CD14-positive monocyte (primary cell): ENCODE data around the gene SAMD11. TPM values are rescaled to one million over a fixed set of nuclear protein-coding genes. Genes with fewer than 3 reads are reported as not detected.

Source experiments
- DNase-seq, 3 donors: peaks; one replicate each; pipeline ENCODE4 v3.0.0-alpha.2; 2011 to 2022
- H2AFZ ChIP-seq: 2 replicates; pipeline ENCODE4 v1.6.0; 2012; ENCODE audit warnings: mild to moderate bottlenecking, low read depth, low read length, inconsistent platforms; ENCODE audit not compliant: insufficient read depth, poor library complexity, severe bottlenecking
- H3K27ac ChIP-seq, 2 donors: 1 replicate in 1 of 2; 2 replicates in 1 of 2; pipeline ENCODE4 v1.5.1; 2012 to 2013; ENCODE audit warnings: low read length in 2 of 2, control low read depth in 1 of 2, inconsistent platforms in 1 of 2, low read depth in 1 of 2, mild to moderate bottlenecking in 1 of 2
- H3K27me3 ChIP-seq, 2 donors: one replicate each; pipeline versions ENCODE4 v1.6.0 to v1.6.1; 2011 to 2013; ENCODE audit warnings: low read length in 2 of 2; ENCODE audit not compliant: control insufficient read depth in 2 of 2, insufficient read depth in 2 of 2
- H3K36me3 ChIP-seq, 2 donors: replicated peaks in 1 of 2; 1 replicate in 1 of 2; 2 replicates in 1 of 2; pipeline versions ENCODE4 v1.5.1 to v1.6.1; 2012 to 2013; ENCODE audit warnings: low read length in 2 of 2, control low read depth in 1 of 2, inconsistent platforms in 1 of 2, mild to moderate bottlenecking in 1 of 2; ENCODE audit not compliant: insufficient read depth in 2 of 2, control insufficient read depth in 1 of 2
- H3K4me1 ChIP-seq, 2 donors: 1 replicate in 1 of 2; 2 replicates in 1 of 2; pipeline versions ENCODE4 v1.5.1 to v1.6.1; 2012 to 2013; ENCODE audit warnings: low read length in 2 of 2, control low read depth in 1 of 2, inconsistent platforms in 1 of 2, mild to moderate bottlenecking in 1 of 2, moderate library complexity in 1 of 2; ENCODE audit not compliant: insufficient read depth in 2 of 2, control insufficient read depth in 1 of 2
- H3K4me2 ChIP-seq: replicated peaks from 2 replicates; pipeline ENCODE3; 2012; ENCODE audit warnings: low read length, moderate library complexity, mild to moderate bottlenecking; ENCODE audit not compliant: poor library complexity, severe bottlenecking; ENCODE audit errors: extremely low read depth
- H3K4me3 ChIP-seq, 3 experiments: fragments of 200-600 bp in 1 of 3; sonication (generic) in 1 of 3; replicated peaks in 1 of 3; 1 replicate in 2 of 3; 2 replicates in 1 of 3; pipeline ENCODE4 v1.5.1; 2011 to 2013; ENCODE audit warnings: low read length in 3 of 3, mild to moderate bottlenecking in 3 of 3, control low read depth in 2 of 3, low read depth in 2 of 3, inconsistent platforms in 1 of 3, moderate library complexity in 1 of 3
- H3K79me2 ChIP-seq: 2 replicates; pipeline ENCODE4 v1.6.0; 2012; ENCODE audit warnings: mild to moderate bottlenecking, control low read depth, inconsistent platforms, low read length, moderate library complexity; ENCODE audit not compliant: insufficient read depth
- H3K9ac ChIP-seq: 2 replicates; pipeline ENCODE4 v1.6.0; 2017; ENCODE audit warnings: low read length, mild to moderate bottlenecking; ENCODE audit not compliant: insufficient read depth, poor library complexity, severe bottlenecking
- H3K9me3 ChIP-seq, 2 donors: replicated peaks in 1 of 2; 1 replicate in 1 of 2; 2 replicates in 1 of 2; pipeline versions ENCODE4 v1.5.1 to v1.6.1; 2012 to 2013; ENCODE audit warnings: low read length in 2 of 2, control low read depth in 1 of 2; ENCODE audit not compliant: control insufficient read depth in 1 of 2, insufficient read depth in 1 of 2
- H4K20me1 ChIP-seq: 2 replicates; pipeline ENCODE4 v1.6.0; 2012; ENCODE audit warnings: mild to moderate bottlenecking, low read length, control low read depth, moderate library complexity; ENCODE audit not compliant: insufficient read depth
- H3K27ac Mint-ChIP-seq, 7 donors: one replicate each; pipeline ENCODE4 v1.8.0; 2020; ENCODE audit warnings: mild to moderate bottlenecking in 7 of 7, mixed read lengths in 7 of 7, moderate library complexity in 6 of 7, inconsistent platforms in 2 of 7
- H3K27me3 Mint-ChIP-seq, 3 donors: one replicate each; pipeline ENCODE4 v1.8.0; 2021 to 2022; ENCODE audit warnings: low read depth in 3 of 3, mild to moderate bottlenecking in 3 of 3, mixed read lengths in 3 of 3, moderate library complexity in 3 of 3, inconsistent platforms in 1 of 3
- H3K36me3 Mint-ChIP-seq, 2 donors: one replicate each; pipeline ENCODE4 v1.8.0; 2020; ENCODE audit warnings: mixed read lengths in 2 of 2, inconsistent platforms in 1 of 2, mild to moderate bottlenecking in 1 of 2
- H3K4me1 Mint-ChIP-seq: one replicate; pipeline ENCODE4 v1.8.0; 2020; ENCODE audit warnings: mild to moderate bottlenecking, mixed read lengths
- H3K4me3 Mint-ChIP-seq, 2 donors: one replicate each; pipeline ENCODE4 v1.8.0; 2020; ENCODE audit warnings: mild to moderate bottlenecking in 2 of 2, mixed read lengths in 2 of 2, moderate library complexity in 1 of 2
- H3K9me3 Mint-ChIP-seq, 7 donors: one replicate each; pipeline ENCODE4 v1.8.0; 2020 to 2022; ENCODE audit warnings: mixed read lengths in 7 of 7, mild to moderate bottlenecking in 6 of 7, moderate library complexity in 6 of 7, inconsistent platforms in 2 of 7
- CTCF ChIP-seq: fragments of 200-600 bp; IDR thresholded peaks from one replicate; pipeline ENCODE4 v1.8.0; 2022; ENCODE audit warnings: antibody characterized with exemption, mild to moderate bottlenecking
- WGBS: methylation state at CpG from one replicate; pipeline ENCODE4 v1.1.5; 2013; ENCODE audit warnings: missing lambda C conversion rate; ENCODE audit not compliant: insufficient coverage; 5-methylcytosine and 5-hydroxymethylcytosine counted together
- intact Hi-C, 2 donors: fragments of 100-400 bp; cut with micrococcal nuclease; formaldehyde crosslinking; loops; one replicate each; pipeline versions ENCODE4 v1.15.0 to v1.15.1; 2023
- polyA plus RNA-seq, 3 donors: library from polyadenylated mRNA; depleted of rRNA in 1 of 3; unstranded in 2 of 3; stranded (reverse) in 1 of 3; fragments of 300-500 nt in 2 of 3; fragments of >200 nt in 1 of 3; fragmentation: Illumina TruSeq in 2 of 3; gene quantifications; 1 replicate in 2 of 3; 2 replicates in 1 of 3; pipeline ENCODE4 v1.2.3, GENCODE V29; 2012 to 2021

SAMD11 gene
- polyA plus RNA-seq, 3 donors: not detected

- peaks cover 22 to 48% (median 32%) of the 10 kb centered on the region in 3 donors for H3K27me3 Mint-ChIP-seq
- H3K4me3 Mint-ChIP-seq: no peak overlapping the region
- TF ChIP-seq CTCF: no peak
- no peak overlapping the region for H3K27ac ChIP-seq
- no peak for DNase-seq
- WGBS: 95% methylated on average over 30 of the region's 47 CpGs
- H3K4me3 ChIP-seq: no peak overlapping the region
- H3K79me2 ChIP-seq: peaks cover 2% of the 10 kb centered on the region
- H3K4me1 ChIP-seq: peaks cover 26 to 43% of the 10 kb centered on the region in 2 donors
- peaks cover 0 to 31% of the 10 kb centered on the region in 2 donors for H3K27me3 ChIP-seq
- no peak overlapping the region for H3K27ac Mint-ChIP-seq
- H3K4me2 ChIP-seq: no peak overlapping the region
- H3K36me3 ChIP-seq: peaks cover 0 to 3% of the 10 kb centered on the region in 2 donors
- H3K9me3 ChIP-seq: no peaks in the 10 kb centered on the region
- peaks cover 16% of the 10 kb centered on the region for H3K4me1 Mint-ChIP-seq
- no peak overlapping the region for H2AFZ ChIP-seq
- no peak overlapping the region for H3K9ac ChIP-seq
- intact Hi-C loops: loop anchor here in 1 of 2 donors (10.0 kb wide), 1 partner anchor 59 kb away; no protein-coding TSS in a partner anchor
- H3K9me3 Mint-ChIP-seq: no peaks in the 10 kb centered on the region
- no peaks in the 10 kb centered on the region for H4K20me1 ChIP-seq
- peaks cover 16 to 19% of the 10 kb centered on the region in 2 donors for H3K36me3 Mint-ChIP-seq
Observed at GRCh38 chr1:963746-964525, 40.2 kb downstream of the SAMD11 start.

DNA sequence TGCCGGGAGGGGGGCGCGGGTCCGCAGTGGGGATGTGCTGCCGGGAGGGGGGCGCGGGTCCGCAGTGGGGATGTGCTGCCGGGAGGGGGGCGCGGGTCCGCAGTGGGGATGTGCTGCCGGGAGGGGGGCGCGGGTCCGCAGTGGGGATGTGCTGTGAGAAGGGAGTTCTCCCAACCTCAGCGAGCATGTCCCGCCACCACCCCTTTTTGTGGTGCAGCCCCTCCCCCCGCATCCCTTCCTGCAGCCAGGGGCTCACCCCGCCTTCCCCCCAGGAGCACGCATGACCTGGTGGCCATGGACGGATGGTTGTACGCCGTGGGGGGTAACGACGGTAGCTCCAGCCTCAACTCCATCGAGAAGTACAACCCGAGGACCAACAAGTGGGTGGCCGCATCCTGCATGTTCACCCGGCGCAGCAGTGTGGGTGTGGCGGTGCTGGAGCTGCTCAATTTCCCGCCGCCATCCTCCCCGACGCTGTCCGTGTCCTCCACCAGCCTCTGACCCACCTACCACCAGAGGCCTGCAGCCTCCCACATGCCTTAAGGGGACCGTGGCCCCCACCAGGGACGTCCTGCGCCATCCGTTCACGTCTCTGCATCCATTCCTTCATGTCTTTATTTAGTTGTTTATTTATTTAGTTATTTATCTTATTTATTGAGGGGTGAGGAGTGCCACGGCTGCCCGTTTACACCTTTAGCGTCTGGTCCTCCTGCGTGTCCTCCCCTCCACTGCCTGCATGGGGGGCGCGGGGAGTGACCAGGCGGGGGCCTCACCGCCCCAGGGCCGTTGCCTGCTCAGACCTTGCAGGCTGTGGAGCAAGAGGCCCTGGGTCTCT, 41.2 kb downstream of the SAMD11 start:
- H3K9ac ChIP-seq: no peak overlapping the region
- 94% methylated on average over 18 of the region's 51 CpGs for WGBS
- DNase-seq: no peak
- H3K36me3 ChIP-seq: peaks cover 0 to 3% of the 10 kb centered on the region in 2 donors
- H3K4me1 ChIP-seq: peaks cover 25 to 36% of the 10 kb centered on the region in 2 donors
- intact Hi-C loops: loop anchor here in 1 of 2 donors (10.0 kb wide), 1 partner anchor 60 kb away; no protein-coding TSS in a partner anchor
- H3K79me2 ChIP-seq: no peaks in the 10 kb centered on the region
- peaks cover 16% of the 10 kb centered on the region for H3K4me1 Mint-ChIP-seq
- no peak overlapping the region for H3K4me3 ChIP-seq
- no peak overlapping the region for H2AFZ ChIP-seq
- peaks cover 0 to 31% of the 10 kb centered on the region in 2 donors for H3K27me3 ChIP-seq
- no peaks in the 10 kb centered on the region for H4K20me1 ChIP-seq
- H3K9me3 Mint-ChIP-seq: peaks cover 0 to 3% (median 0%) of the 10 kb centered on the region in 7 donors
- peaks cover 16 to 19% of the 10 kb centered on the region in 2 donors for H3K36me3 Mint-ChIP-seq
- peaks cover 25 to 47% (median 37%) of the 10 kb centered on the region in 3 donors for H3K27me3 Mint-ChIP-seq
- no peak for TF ChIP-seq CTCF
- H3K4me2 ChIP-seq: no peak overlapping the region
- H3K4me3 Mint-ChIP-seq: no peak overlapping the region
- peak overlapping the region in 1 of 7 donors; percentile 63 for H3K27ac Mint-ChIP-seq
- H3K9me3 ChIP-seq: peaks cover 0 to 8% of the 10 kb centered on the region in 2 donors
- no peak overlapping the region for H3K27ac ChIP-seq
